Esophagus (tissue), 2 donors: ENCODE data around the gene CACNA2D1. TPM values are rescaled to one million over a fixed set of nuclear protein-coding genes. Genes with fewer than 3 reads are reported as not detected.

Experiments used
- H3K27ac ChIP-seq, 2 donors: one replicate each; pipeline ENCODE4 v1.5.1; 2013; ENCODE audit warnings: low read depth in 2 of 2, mild to moderate bottlenecking in 2 of 2, inconsistent platforms in 1 of 2, low read length in 1 of 2, moderate library complexity in 1 of 2
- H3K27me3 ChIP-seq, 2 donors: one replicate each; pipeline ENCODE4 v1.6.1; 2013; ENCODE audit warnings: low read length in 2 of 2, control low read depth in 1 of 2, mild to moderate bottlenecking in 1 of 2; ENCODE audit not compliant: insufficient read depth in 2 of 2, control insufficient read depth in 1 of 2
- H3K36me3 ChIP-seq, 2 donors: one replicate each; pipeline ENCODE4 v1.6.1; 2013; ENCODE audit warnings: low read length in 1 of 2; ENCODE audit not compliant: control insufficient read depth in 2 of 2, insufficient read depth in 2 of 2
- H3K4me1 ChIP-seq, 2 donors: one replicate each; pipeline ENCODE4 v1.6.1; 2013; ENCODE audit warnings: low read length in 1 of 2; ENCODE audit not compliant: control insufficient read depth in 2 of 2, insufficient read depth in 2 of 2
- H3K4me3 ChIP-seq, 2 donors: one replicate each; pipeline ENCODE4 v1.5.1; 2013; ENCODE audit warnings: low read length in 2 of 2, mild to moderate bottlenecking in 2 of 2, low read depth in 1 of 2, moderate library complexity in 1 of 2
- H3K9me3 ChIP-seq, 2 donors: one replicate each; pipeline ENCODE4 v1.6.1; 2013; ENCODE audit warnings: mild to moderate bottlenecking in 2 of 2, low read depth in 1 of 2, low read length in 1 of 2, moderate library complexity in 1 of 2; ENCODE audit not compliant: control insufficient read depth in 2 of 2, insufficient read depth in 1 of 2
- WGBS, 2 donors: extraction: QIAGEN DNeasy Blood & Tissue Kit; methylation state at CpG; one replicate each; pipeline ENCODE4 v1.1.7; 2013; 5-methylcytosine and 5-hydroxymethylcytosine counted together
- polyA plus RNA-seq, 2 donors: library from polyadenylated mRNA; stranded (reverse); fragments of 200-250 nt; gene quantifications; one replicate each; pipeline ENCODE4 v1.2.3, GENCODE V29; 2013
- donor health status: healthy with polysubstance abuse.
- donor health status: Bipolar disorder and iron deficiency.

The CACNA2D1 gene
- polyA plus RNA-seq, 2 donors = 0.90 to 1.3 TPM

DNA sequence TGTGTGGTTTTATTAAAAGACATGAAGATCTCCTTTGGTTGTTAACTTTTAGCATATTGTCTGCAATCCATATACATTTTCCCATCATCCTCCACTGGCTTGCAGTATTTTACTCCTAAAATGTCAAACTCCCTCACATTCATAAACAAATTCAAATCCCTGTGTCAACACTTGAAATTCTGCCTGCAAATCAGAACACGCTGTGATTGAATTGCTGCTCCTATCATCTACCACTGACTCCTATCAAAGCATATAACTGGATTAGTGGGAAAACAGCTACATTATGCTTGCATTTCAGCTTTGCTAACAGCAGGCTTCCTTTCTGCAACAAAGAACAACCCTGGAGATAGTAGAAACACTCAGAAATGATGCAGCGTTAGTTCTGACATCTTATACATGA lies 392.0 kb downstream of the CACNA2D1 start:
- Histone ChIP-seq H3K27ac (no peak overlapping the region), H3K36me3 (no peaks in the 10 kb centered on the region), H3K27me3 (no peaks in the 10 kb centered on the region), H3K4me1 (no peaks in the 10 kb centered on the region), H3K4me3 (no peak overlapping the region), H3K9me3 (no peaks in the 10 kb centered on the region)
- WGBS, 2 donors = 49 to 51% methylated on average over 2 of the region's 2 CpGs

DNA sequence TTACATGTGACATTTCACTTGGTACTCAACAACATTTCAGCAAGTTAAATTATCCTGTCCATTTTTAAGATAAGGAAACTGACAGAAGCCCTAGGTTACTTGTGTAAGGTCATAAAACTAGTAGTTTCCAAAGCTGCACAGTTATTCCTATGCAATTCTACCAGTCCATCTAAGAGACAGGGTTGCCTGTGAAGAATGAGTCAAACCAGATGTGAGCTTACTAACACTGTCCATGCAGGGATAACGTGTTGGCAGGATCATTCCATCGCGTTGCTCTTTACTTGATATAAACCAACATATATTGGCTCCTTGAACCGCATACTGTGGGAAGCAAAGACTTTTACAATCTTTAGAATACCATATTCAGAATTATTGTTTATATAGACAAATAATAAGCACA lies 392.8 kb downstream of the CACNA2D1 start:
- 69 to 74% methylated on average over 4 of the region's 4 CpGs for WGBS, 2 donors
- H3K36me3 ChIP-seq = no peaks in the 10 kb centered on the region
- no peaks in the 10 kb centered on the region for H3K4me1 ChIP-seq
- no peak overlapping the region for H3K27ac ChIP-seq
- H3K27me3 ChIP-seq = no peaks in the 10 kb centered on the region
- H3K9me3 ChIP-seq = no peaks in the 10 kb centered on the region
- no peak overlapping the region for H3K4me3 ChIP-seq

DNA sequence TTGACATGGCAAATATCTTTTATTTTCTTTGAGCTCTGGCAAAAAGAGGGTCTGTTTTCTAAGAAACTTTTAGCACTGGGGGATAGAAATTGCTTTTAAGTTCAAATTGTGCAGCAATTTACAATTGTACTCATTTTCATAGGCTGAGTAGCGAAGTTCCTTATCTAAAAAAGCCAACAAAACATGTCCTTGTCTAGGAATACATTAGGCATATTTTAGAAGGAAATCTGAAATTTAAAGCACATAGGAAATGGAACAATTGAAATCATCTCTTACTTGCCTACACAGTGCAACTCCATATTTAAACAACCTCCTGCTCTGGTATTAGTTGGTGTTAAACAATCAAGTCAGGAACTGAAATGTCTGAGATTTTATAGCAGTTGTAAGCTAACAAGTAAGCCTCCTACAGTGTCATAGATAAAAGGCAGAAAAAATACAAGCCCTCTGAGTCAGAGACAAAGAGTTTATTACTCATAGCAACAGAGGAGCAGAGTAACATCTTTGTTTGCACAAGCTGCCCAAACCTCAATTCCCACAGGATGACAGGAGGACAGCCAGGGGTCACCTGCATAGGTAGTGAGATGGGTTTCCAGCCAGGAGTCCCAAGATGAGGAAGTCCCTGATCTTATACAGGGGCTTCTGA lies 393.6 kb downstream of the CACNA2D1 start:
- no peaks in the 10 kb centered on the region for H3K27me3 ChIP-seq
- H3K27ac ChIP-seq = no peak overlapping the region
- no peaks in the 10 kb centered on the region for H3K4me1 ChIP-seq
- WGBS, 2 donors = 73 to 79% methylated on average over 1 of the region's 1 CpG
- H3K4me3 ChIP-seq = no peak overlapping the region
- H3K36me3 ChIP-seq = no peaks in the 10 kb centered on the region
- H3K9me3 ChIP-seq = no peaks in the 10 kb centered on the region

DNA sequence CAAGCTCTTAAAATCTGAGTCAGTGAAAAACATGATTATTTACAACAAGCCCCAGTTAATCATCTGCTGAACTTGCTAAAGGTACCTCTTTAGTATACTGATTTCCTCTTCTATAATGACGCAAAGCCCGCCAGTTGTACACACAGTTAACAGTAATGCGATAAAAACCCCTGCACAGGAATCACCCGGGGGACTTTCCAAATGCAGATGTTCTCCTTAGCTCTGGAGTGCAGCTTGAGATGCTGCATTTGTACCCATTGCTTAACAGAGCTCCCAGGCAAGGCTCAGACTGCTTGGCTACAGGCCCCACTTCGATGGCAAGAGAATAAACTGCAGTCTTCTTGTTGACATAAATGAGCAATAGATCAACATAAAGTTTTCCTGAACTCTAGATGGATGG lies 394.1 kb downstream of the CACNA2D1 start:
- Histone ChIP-seq H3K4me1 (no peaks in the 10 kb centered on the region), H3K9me3 (no peaks in the 10 kb centered on the region), H3K36me3 (no peaks in the 10 kb centered on the region), H3K4me3 (no peak overlapping the region), H3K27me3 (no peaks in the 10 kb centered on the region), H3K27ac (no peak overlapping the region)
- 72 to 75% methylated on average over 5 of the region's 5 CpGs for WGBS, 2 donors

DNA sequence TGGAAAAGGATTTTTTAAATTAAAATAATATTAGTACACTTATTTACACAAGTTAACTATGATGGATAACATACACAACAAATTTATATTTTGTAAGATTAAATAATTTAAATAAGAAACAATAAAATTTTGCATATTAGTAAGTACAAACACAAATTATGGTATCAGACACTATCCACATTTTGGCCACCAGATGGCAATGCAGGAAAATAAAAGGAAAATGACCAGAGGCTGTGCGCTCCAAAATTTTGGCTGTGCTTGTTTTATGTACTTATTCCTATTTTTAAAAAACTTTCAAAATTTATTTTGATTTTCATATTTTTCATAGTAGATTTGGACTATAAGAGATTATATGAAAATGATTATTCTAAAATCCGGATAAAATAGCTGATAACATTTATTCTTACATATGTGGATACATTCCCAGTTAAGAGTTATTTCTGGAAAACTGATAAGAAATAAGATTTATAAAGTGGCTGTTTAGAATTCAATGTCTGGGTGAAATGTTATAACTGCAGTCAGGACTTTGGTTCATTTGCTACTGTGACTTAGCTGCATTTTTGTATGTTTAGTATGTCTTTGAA lies 399.0 kb downstream of the CACNA2D1 start:
- H3K9me3 ChIP-seq = no peaks in the 10 kb centered on the region
- WGBS, 2 donors = 10 to 23% methylated on average over 2 of the region's 2 CpGs
- H3K4me1 ChIP-seq = no peaks in the 10 kb centered on the region
- no peaks in the 10 kb centered on the region for H3K27me3 ChIP-seq
- H3K4me3 ChIP-seq = no peak overlapping the region
- H3K27ac ChIP-seq = no peak overlapping the region
- H3K36me3 ChIP-seq = no peaks in the 10 kb centered on the region

DNA sequence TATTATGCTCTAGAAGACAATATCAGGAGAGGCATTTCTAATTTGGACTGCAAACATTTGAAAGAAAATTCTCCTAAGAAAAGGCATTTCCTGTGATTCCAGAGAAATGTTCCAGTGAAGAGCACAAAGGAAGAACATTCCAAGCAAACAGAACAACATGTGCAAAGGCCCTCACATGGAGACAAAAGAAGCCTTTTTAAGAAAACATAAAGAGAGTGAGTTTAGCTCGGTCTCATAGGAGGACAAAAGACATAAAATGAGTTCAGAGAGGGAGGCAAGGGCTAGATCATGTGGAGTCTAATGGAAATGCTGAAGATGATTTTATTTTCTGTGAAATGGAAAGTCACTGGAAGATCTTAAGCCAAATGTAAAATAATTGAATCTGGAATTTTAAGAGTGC lies 404.0 kb downstream of the CACNA2D1 start:
- Histone ChIP-seq H3K4me1 (no peaks in the 10 kb centered on the region), H3K4me3 (no peak overlapping the region), H3K36me3 (no peaks in the 10 kb centered on the region), H3K9me3 (no peaks in the 10 kb centered on the region), H3K27ac (no peak overlapping the region), H3K27me3 (no peaks in the 10 kb centered on the region)
- WGBS, 2 donors = 78 to 86% methylated on average over 1 of the region's 1 CpG

DNA sequence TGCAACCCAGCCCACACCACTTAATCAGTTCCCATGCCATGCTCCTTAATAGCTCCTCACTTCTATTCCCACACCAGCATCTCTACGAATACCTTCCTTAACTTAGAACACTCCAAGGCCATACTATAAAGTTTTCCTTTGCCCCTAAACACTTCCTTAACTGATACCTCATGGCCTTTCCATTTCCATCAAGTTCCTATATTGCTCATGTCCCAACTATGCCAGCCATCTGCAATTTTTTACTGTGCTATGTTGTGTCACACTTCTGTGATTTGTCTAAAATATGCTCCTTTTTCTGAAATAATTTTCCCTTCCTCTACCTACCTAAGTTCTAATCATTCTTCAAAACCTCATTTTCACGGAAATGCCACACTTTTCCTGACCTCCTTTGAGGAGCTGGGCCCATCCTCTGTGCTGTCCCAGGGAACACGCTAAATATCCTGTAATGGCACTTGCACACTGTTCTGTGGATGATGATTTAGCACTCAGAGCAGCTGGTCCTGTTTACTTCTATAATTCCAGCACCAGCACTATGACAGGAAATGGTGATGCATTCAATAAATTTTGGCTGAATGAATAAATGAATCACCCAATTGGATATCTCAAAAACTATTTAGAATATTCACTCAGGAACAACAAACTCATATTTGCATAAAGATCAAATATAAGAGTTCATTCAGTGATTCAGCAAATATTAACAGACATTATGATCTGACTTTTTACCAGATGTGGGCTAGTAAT lies 407.3 kb downstream of the CACNA2D1 start:
- Histone ChIP-seq H3K27me3 (no peaks in the 10 kb centered on the region), H3K4me1 (no peaks in the 10 kb centered on the region), H3K36me3 (no peaks in the 10 kb centered on the region), H3K4me3 (no peak overlapping the region), H3K27ac (no peak overlapping the region), H3K9me3 (no peaks in the 10 kb centered on the region)
- WGBS, 2 donors = 83 to 84% methylated on average over 3 of the region's 3 CpGs

DNA sequence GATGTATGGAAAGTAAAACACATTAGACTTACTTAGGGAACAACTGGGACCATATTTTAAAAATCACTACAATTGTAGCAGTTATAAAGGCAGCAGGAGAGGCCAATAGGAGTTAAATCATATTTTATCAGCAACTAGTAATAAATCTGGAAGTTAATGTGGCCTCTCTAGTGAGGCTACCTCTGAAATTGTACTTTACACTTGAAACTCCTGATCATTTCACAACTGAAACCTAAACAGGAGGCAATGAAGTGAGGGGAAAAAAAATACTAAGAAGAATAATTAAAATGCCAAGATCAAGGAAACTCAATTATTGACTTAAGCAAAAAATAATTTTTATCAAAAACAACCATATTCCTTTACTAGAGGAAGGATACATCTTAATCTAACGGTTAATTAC lies 408.1 kb downstream of the CACNA2D1 start:
- Histone ChIP-seq H3K4me3 (no peak overlapping the region), H3K27me3 (no peaks in the 10 kb centered on the region), H3K4me1 (no peaks in the 10 kb centered on the region), H3K27ac (no peak overlapping the region), H3K9me3 (no peaks in the 10 kb centered on the region), H3K36me3 (no peaks in the 10 kb centered on the region)
- 94 to 95% methylated on average over 1 of the region's 1 CpG for WGBS, 2 donors

DNA sequence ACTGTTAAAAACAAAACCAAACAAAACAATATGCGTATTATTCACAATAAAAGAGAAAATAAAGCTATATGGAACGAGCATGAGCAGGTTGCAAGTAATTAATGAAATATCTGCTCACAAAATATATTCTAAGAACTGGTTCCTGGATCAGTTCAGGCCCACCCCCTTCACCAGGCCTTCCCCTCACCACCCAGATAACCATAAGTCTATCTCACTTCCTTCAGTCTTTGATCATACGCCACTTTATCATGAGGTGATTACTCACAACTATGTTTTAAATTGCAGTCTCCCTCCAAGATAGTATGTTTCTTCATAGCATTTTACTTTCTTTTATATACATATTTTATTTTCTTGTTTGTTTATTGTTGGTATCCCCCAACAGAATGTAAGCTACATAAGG lies 410.7 kb downstream of the CACNA2D1 start:
- no peaks in the 10 kb centered on the region for H3K36me3 ChIP-seq
- no peak overlapping the region for H3K4me3 ChIP-seq
- H3K27me3 ChIP-seq = no peaks in the 10 kb centered on the region
- no peak overlapping the region for H3K27ac ChIP-seq
- WGBS, 2 donors = 83 to 86% methylated on average over 3 of the region's 3 CpGs
- H3K4me1 ChIP-seq = no peaks in the 10 kb centered on the region
- H3K9me3 ChIP-seq = no peaks in the 10 kb centered on the region
